Type B pancreatic cell (in vitro differentiated cells): ENCODE data around the gene CYP2S1. TPM values are rescaled to one million over a fixed set of nuclear protein-coding genes. Genes with fewer than 3 reads are reported as not detected.

Experiments
- DNase-seq: peaks from one replicate; pipeline ENCODE4 v3.0.0; 2021; ENCODE audit warnings: mixed read lengths; ENCODE audit not compliant: unreplicated experiment; ENCODE audit errors: extremely low spot score
- H3K27ac Mint-ChIP-seq: 2 replicates; pipeline ENCODE4 v1.8.0; 2021; ENCODE audit warnings: mild to moderate bottlenecking, mixed read lengths
- H3K27me3 Mint-ChIP-seq: 2 replicates; pipeline ENCODE4 v1.8.0; 2021; ENCODE audit warnings: mixed read lengths
- H3K36me3 Mint-ChIP-seq: 2 replicates; pipeline ENCODE4 v1.8.0; 2021; ENCODE audit warnings: mixed read lengths
- H3K4me1 Mint-ChIP-seq: one replicate; pipeline ENCODE4 v1.8.0; 2021; ENCODE audit warnings: mixed read lengths; ENCODE audit not compliant: unreplicated experiment
- H3K4me3 Mint-ChIP-seq: 2 replicates; pipeline ENCODE4 v1.8.0; 2021; ENCODE audit warnings: mild to moderate bottlenecking, mixed read lengths
- H3K9me3 Mint-ChIP-seq: 2 replicates; pipeline ENCODE4 v1.8.0; 2021; ENCODE audit warnings: mixed read lengths
- total RNA-seq: library from RNA; stranded (reverse); gene quantifications from 2 replicates; pipeline ENCODE4 v1.2.1, GENCODE V29; 2021; ENCODE audit warnings: low replicate concordance
- TF ChIP-seq, protein P1 (sequence below): fragments of 200-600 bp; sonication (generic); conservative IDR thresholded peaks from 2 replicates; pipeline ENCODE4 v1.5.0; 2021; ENCODE audit warnings: antibody characterized with exemption, mild to moderate bottlenecking

Gene CYP2S1
- total RNA-seq, 1 donor from 2014 or later, result 33.1 TPM

GRCh38 chr19:41233748-41234240, 40.8 kb downstream of the CYP2S1 start:
- Mint-ChIP-seq H3K27ac (no peak overlapping the region), H3K4me1 (no peaks in the 10 kb centered on the region), H3K9me3 (no peaks in the 10 kb centered on the region), H3K27me3 (no peaks in the 10 kb centered on the region), H3K4me3 (no peak overlapping the region), H3K36me3 (no peaks in the 10 kb centered on the region)
- TF ChIP-seq, protein P1, sequence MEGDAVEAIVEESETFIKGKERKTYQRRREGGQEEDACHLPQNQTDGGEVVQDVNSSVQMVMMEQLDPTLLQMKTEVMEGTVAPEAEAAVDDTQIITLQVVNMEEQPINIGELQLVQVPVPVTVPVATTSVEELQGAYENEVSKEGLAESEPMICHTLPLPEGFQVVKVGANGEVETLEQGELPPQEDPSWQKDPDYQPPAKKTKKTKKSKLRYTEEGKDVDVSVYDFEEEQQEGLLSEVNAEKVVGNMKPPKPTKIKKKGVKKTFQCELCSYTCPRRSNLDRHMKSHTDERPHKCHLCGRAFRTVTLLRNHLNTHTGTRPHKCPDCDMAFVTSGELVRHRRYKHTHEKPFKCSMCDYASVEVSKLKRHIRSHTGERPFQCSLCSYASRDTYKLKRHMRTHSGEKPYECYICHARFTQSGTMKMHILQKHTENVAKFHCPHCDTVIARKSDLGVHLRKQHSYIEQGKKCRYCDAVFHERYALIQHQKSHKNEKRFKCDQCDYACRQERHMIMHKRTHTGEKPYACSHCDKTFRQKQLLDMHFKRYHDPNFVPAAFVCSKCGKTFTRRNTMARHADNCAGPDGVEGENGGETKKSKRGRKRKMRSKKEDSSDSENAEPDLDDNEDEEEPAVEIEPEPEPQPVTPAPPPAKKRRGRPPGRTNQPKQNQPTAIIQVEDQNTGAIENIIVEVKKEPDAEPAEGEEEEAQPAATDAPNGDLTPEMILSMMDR, result no peak
- no peak for DNase-seq

DNA sequence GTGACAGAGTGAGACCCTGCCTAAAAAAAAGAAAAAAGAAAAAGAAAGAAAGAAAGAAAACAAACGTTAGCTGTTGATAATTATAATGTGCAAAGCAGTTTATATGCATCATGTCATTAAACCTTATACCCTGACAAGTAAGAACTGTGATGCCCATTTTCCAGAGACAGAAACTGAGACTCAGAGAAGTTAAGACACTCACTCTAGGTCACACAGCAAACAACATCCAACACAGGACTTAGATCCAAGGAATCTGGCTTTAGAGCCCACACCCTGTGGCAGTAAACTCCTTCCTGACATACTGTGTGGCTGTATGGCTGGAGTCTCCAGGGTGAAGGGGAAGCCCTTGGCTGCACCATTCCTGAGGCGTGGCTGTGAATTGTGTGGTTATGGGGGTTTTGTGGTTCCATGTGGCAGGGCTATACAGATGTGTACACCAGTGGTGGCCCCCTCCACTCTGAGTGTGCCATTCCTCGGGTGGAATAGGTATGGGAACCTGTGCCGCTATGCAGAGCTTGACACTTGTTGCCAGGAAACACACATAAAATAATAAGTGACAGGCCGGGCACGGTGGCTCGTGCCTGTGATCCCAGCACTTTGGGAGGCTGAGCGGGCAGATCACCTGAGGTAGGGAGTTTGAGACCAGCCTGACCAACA, 41.6 kb downstream of the CYP2S1 start:
- Mint-ChIP-seq H3K36me3 (peaks cover 4% of the 10 kb centered on the region), H3K4me3 (no peak overlapping the region)
- TF ChIP-seq, protein P1, result no peak

DNA sequence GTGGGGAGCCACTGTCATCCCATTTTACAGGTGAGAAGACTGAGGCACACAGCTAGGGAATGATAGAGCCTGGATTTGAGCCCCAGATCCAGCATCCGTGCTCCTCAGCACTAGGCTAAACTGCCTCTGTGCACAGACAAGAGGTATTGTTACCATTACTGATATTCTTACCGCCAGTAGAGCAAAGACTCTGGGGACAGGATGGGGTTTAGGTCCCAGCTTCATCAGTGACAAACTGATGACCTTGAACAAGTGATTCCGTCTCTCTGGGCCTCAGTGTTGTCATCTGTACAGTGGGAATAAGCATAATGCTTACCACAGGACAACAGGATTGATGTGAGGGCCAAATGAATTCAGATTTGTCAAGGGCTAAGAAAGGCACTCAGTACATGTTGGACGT, 42.5 kb downstream of the CYP2S1 start:
- TF ChIP-seq, protein P1, result no peak
- no peak overlapping the region for H3K4me3 Mint-ChIP-seq
- no peak for DNase-seq
- no peaks in the 10 kb centered on the region for H3K4me1 Mint-ChIP-seq
- H3K27me3 Mint-ChIP-seq, result no peaks in the 10 kb centered on the region
- no peaks in the 10 kb centered on the region for H3K9me3 Mint-ChIP-seq
- no peak overlapping the region for H3K27ac Mint-ChIP-seq
- peaks cover 10% of the 10 kb centered on the region for H3K36me3 Mint-ChIP-seq

More for the DNA sequence above, 41.6 kb downstream of the CYP2S1 start:
- Mint-ChIP-seq H3K4me1 (no peaks in the 10 kb centered on the region), H3K27me3 (no peaks in the 10 kb centered on the region), H3K27ac (no peak overlapping the region), H3K9me3 (no peaks in the 10 kb centered on the region)
- DNase-seq, result no peak

DNA sequence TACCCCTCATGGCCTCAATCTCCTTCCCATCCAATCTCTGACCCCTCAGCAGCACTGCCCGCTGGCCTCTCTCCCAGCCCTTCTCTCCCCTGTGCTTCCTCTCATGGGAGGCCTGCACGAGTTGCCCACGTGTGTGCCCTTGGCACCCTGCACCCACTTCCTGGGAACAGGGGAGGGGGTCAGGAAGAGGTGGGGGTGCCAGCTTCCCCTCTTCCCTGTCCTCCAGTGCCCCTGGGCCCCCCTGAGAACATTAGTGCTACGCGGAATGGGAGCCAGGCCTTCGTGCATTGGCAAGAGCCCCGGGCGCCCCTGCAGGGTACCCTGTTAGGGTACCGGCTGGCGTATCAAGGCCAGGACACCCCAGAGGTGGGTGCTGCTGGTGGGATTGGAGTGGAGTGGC, 45.2 kb downstream of the CYP2S1 start:
- Mint-ChIP-seq H3K27ac (no peak overlapping the region), H3K9me3 (no peaks in the 10 kb centered on the region), H3K36me3 (peaks cover 10% of the 10 kb centered on the region), H3K4me3 (no peak overlapping the region), H3K27me3 (no peaks in the 10 kb centered on the region), H3K4me1 (no peaks in the 10 kb centered on the region)
- TF ChIP-seq, protein P1, result no peak
- no peak for DNase-seq

DNA sequence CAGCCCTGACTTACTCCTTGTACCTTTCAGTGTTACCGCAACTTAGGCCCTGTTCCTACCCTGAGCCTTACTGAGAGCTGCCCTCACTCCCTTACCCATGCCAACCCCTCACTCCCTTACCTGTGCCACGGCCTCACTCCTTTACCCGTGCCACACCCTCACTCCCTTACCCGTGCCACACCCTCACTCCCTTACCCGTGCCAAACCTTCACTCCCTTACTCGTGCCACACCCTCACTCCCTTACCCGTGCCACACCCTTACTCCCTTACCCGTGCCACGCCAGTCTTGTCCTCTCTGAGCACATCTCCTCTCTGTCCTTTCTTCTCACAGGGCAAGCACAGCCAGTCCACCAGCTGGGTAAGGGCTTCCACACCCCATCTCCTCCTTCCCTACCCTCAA, 46.3 kb downstream of the CYP2S1 start:
- H3K4me1 Mint-ChIP-seq, result no peaks in the 10 kb centered on the region
- H3K27me3 Mint-ChIP-seq, result no peaks in the 10 kb centered on the region
- TF ChIP-seq, protein P1, result no peak
- H3K4me3 Mint-ChIP-seq, result no peak overlapping the region
- H3K9me3 Mint-ChIP-seq, result no peaks in the 10 kb centered on the region
- DNase-seq, result no peak
- H3K36me3 Mint-ChIP-seq, result peaks cover 10% of the 10 kb centered on the region
- no peak overlapping the region for H3K27ac Mint-ChIP-seq
